ENCODE measurements around the gene TMIGD1.

The TMIGD1 gene

GRCh38 chr17:30333503-30334360 lies at the start of gene TMIGD1:
TSS of gene TMIGD1 (minus strand) at chr17:30334057. CDS start at chr17:30332133, 1,924 bp downstream.
- DNase-seq (ENCODE audit: low read depth in 2 of 2): no peak

GRCh38 chr17:30382345-30382744 lies 48.5 kb upstream of the TMIGD1 start:
- no peak for DNase-seq (ENCODE audit: low read depth in 2 of 2)

GRCh38 chr17:30381340-30381659 lies 47.4 kb upstream of the TMIGD1 start:
- no peak for DNase-seq (ENCODE audit: low read depth in 2 of 2)

GRCh38 chr17:30380643-30381339 lies 46.9 kb upstream of the TMIGD1 start:
- DNase-seq (ENCODE audit: low read depth in 2 of 2): no peak

GRCh38 chr17:30379903-30380381 lies 46.1 kb upstream of the TMIGD1 start:
- no peak for DNase-seq (ENCODE audit: low read depth in 2 of 2)

- DNase-seq (ENCODE audit: low read depth in 2 of 2): no peak
These were observed 45.5 kb upstream of the TMIGD1 start for GRCh38 chr17:30379303-30379902.

- DNase-seq (ENCODE audit: low read depth in 2 of 2): peak; percentile 95 to 96
These were observed 45.0 kb upstream of the TMIGD1 start, which contains the start of gene CPD for GRCh38 chr17:30378825-30379302. TSS of gene CPD (plus strand) at chr17:30378927. CDS start at chr17:30378981, 54 bp downstream.

GRCh38 chr17:30378241-30378824 lies 44.5 kb upstream of the TMIGD1 start:
- peak; percentile 39 to 52 for DNase-seq (ENCODE audit: low read depth in 2 of 2)

GRCh38 chr17:30377574-30378240 lies 43.9 kb upstream of the TMIGD1 start:
- no peak for DNase-seq (ENCODE audit: low read depth in 2 of 2)

GRCh38 chr17:30376621-30377452 lies 43.0 kb upstream of the TMIGD1 start:
- peak in 1 of 2 donors; percentile 33 for DNase-seq (ENCODE audit: low read depth in 2 of 2)

- DNase-seq (ENCODE audit: low read depth in 2 of 2): no peak
These were observed 41.8 kb upstream of the TMIGD1 start for GRCh38 chr17:30375661-30376060.

- no peak for DNase-seq (ENCODE audit: low read depth in 2 of 2)
These were observed 38.9 kb upstream of the TMIGD1 start for GRCh38 chr17:30372755-30373154.

GRCh38 chr17:30369995-30370394 lies 36.1 kb upstream of the TMIGD1 start:
- DNase-seq (ENCODE audit: low read depth in 2 of 2): no peak

GRCh38 chr17:30368912-30369720 lies 35.3 kb upstream of the TMIGD1 start:
- DNase-seq (ENCODE audit: low read depth in 2 of 2): no peak

GRCh38 chr17:30366536-30366935 lies 32.7 kb upstream of the TMIGD1 start:
- DNase-seq (ENCODE audit: low read depth in 2 of 2): no peak

- peak; percentile 53 to 75 for DNase-seq (ENCODE audit: low read depth in 2 of 2)
These were observed 29.9 kb upstream of the TMIGD1 start for GRCh38 chr17:30363715-30364202.

- no peak for DNase-seq (ENCODE audit: low read depth in 2 of 2)
These were observed 28.0 kb upstream of the TMIGD1 start for GRCh38 chr17:30361766-30362279.

GRCh38 chr17:30360086-30360808 lies 26.4 kb upstream of the TMIGD1 start:
- DNase-seq (ENCODE audit: low read depth in 2 of 2): no peak

Data from stimulated activated CD4-positive, alpha-beta T cell treated with anti-CD3 and anti-CD28 coated beads, Interleukin-1b, Interleukin-23, amount 100 ng/mL, for 4 hours (primary cell).